HuH-7 (cell line): Measurements from ENCODE around the gene LHFPL3.
A peak's percentile ranks its signal among the peaks of the same experiment; 100 is the strongest.
"Not testable (repeated sequence)": the region's sequence is repeated elsewhere in the genome, so short reads cannot be mapped to it uniquely, and the experiment has no call there.

ENCODE experiments used
- DNase-seq: peaks from one replicate; pipeline ENCODE4 v3.0.0; 2011; ENCODE audit warnings: low spot score

LHFPL3 gene

GRCh38 chr7:104895522-104896236, 567.3 kb downstream of the LHFPL3 start:
- DNase-seq: no peak

- no peak for DNase-seq
These were observed 570.0 kb downstream of the LHFPL3 start for GRCh38 chr7:104898434-104898833.

GRCh38 chr7:104900525-104901239, 572.3 kb downstream of the LHFPL3 start:
- peak; percentile 53 for DNase-seq

- no peak for DNase-seq
These were observed 572.8 kb downstream of the LHFPL3 start for GRCh38 chr7:104901240-104901619.

GRCh38 chr7:104902183-104902582, 573.8 kb downstream of the LHFPL3 start:
- no peak for DNase-seq

- no peak for DNase-seq
These were observed 574.6 kb downstream of the LHFPL3 start for GRCh38 chr7:104903044-104903443.

GRCh38 chr7:104903846-104904245, 575.4 kb downstream of the LHFPL3 start:
- no peak for DNase-seq

- no peak for DNase-seq
These were observed 577.6 kb downstream of the LHFPL3 start for GRCh38 chr7:104906032-104906431.

- no peak for DNase-seq
These were observed 578.2 kb downstream of the LHFPL3 start for GRCh38 chr7:104906556-104906955.

- no peak for DNase-seq
These were observed 580.2 kb downstream of the LHFPL3 start for GRCh38 chr7:104908636-104909035.

GRCh38 chr7:104909096-104909495, 580.7 kb downstream of the LHFPL3 start:
- no peak for DNase-seq

GRCh38 chr7:104914421-104914820, 586.0 kb downstream of the LHFPL3 start:
- no peak for DNase-seq

- no peak for DNase-seq
These were observed 593.2 kb downstream of the LHFPL3 start for GRCh38 chr7:104921596-104921995.

GRCh38 chr7:104922182-104923009, 594.0 kb downstream of the LHFPL3 start:
- DNase-seq: no peak

GRCh38 chr7:104923010-104923421, 594.6 kb downstream of the LHFPL3 start:
- peak; percentile 67 for DNase-seq

GRCh38 chr7:104926189-104926588, 597.8 kb downstream of the LHFPL3 start:
- DNase-seq: not testable (repeated sequence)

- DNase-seq: no peak
These were observed 598.2 kb downstream of the LHFPL3 start for GRCh38 chr7:104926601-104927041.

- peak; percentile 51 for DNase-seq
These were observed 598.7 kb downstream of the LHFPL3 start for GRCh38 chr7:104927055-104927454.

GRCh38 chr7:104928721-104929400, 600.5 kb downstream of the LHFPL3 start:
- no peak for DNase-seq

GRCh38 chr7:104929921-104930320, 601.5 kb downstream of the LHFPL3 start:
- no peak for DNase-seq

GRCh38 chr7:104931181-104931781, 602.9 kb downstream of the LHFPL3 start:
- no peak for DNase-seq

- DNase-seq: no peak
These were observed 604.6 kb downstream of the LHFPL3 start for GRCh38 chr7:104933022-104933421.
